ENCODE measurements around the gene NUP107. TPM values are rescaled to one million over a fixed set of nuclear protein-coding genes. Genes with fewer than 3 reads are reported as not detected.

Gene NUP107
- total RNA-seq, 1 experiment from 2014 or later, result 99.0 TPM

- no peak for DNase-seq (ENCODE audit: low read depth, low spot score)
- Histone ChIP-seq H3K79me2 (ENCODE audit: insufficient read depth, low read length) (no peaks in the 10 kb centered on the region), H3K27me3 (ENCODE audit: insufficient read depth, low read length) (no peaks in the 10 kb centered on the region), H3K27ac (ENCODE audit: low read depth, low read length) (no peak overlapping the region), H3K9me2 (ENCODE audit: insufficient read depth) (no peaks in the 10 kb centered on the region), H4K20me1 (ENCODE audit: insufficient read depth) (no peaks in the 10 kb centered on the region), H3K4me2 (ENCODE audit: low read length) (no peak overlapping the region), H3K4me1 (ENCODE audit: control insufficient read depth in 1 of 2, insufficient read depth in 2 of 2, low read length in 2 of 2) (no peaks in the 10 kb centered on the region), H3K9me3 (ENCODE audit: control insufficient read depth in 1 of 2, insufficient read depth in 1 of 2, low read depth in 1 of 2, low read length in 2 of 2) (no peaks in the 10 kb centered on the region), H2AFZ (ENCODE audit: low read depth, low read length, poor library complexity, severe bottlenecking) (no peak overlapping the region), H3K36me3 (ENCODE audit: control insufficient read depth in 1 of 2, insufficient read depth in 2 of 2, low read length in 2 of 2) (no peaks in the 10 kb centered on the region; a peak in 2 of 4 replicates), H3K4me3 (replicated peaks in 1 of 2; ENCODE audit: low read depth in 1 of 2, low read length in 2 of 2) (no peak overlapping the region), H3K9ac (ENCODE audit: low read length) (no peak overlapping the region)
- RAD21 ChIA-PET (ENCODE audit: low non-redundant PET in 1 of 2, low total read pairs in 2 of 2, uncharacterized antibody in 2 of 2, unreplicated experiment in 2 of 2), result no interaction called here
- ATAC-seq, result no peak
- TF ChIP-seq EZH2phosphoT487 (IDR thresholded peaks at IDR 0.05; ENCODE audit: borderline replicate concordance) (no peak), EGR1 (IDR thresholded peaks at IDR 0.05; ENCODE audit: low read depth) (no peak), CEBPB (IDR thresholded peaks at IDR 0.05; ENCODE audit: low read depth) (no peak), CTCF (IDR thresholded peaks at IDR 0.05 in 2 of 3, conservative IDR thresholded peaks at IDR 0.05 in 1 of 3; ENCODE audit: borderline replicate concordance in 1 of 3, insufficient read depth in 1 of 3, low read depth in 2 of 3, low read length in 2 of 3) (no peak), ELF1 (IDR thresholded peaks at IDR 0.05; ENCODE audit: borderline replicate concordance, low read depth) (no peak), RAD21 (IDR thresholded peaks at IDR 0.05; ENCODE audit: low read depth) (no peak), ZFX (IDR thresholded peaks at IDR 0.05) (no peak), SRF (IDR thresholded peaks at IDR 0.05; ENCODE audit: low read depth) (no peak), YY1 (IDR thresholded peaks at IDR 0.05; ENCODE audit: extremely low read depth, insufficient replicate concordance, low read depth, low read length) (no peak), FOSL1 (IDR thresholded peaks at IDR 0.05; ENCODE audit: low read depth) (no peak), SP1 (IDR thresholded peaks at IDR 0.05; ENCODE audit: low read depth) (no peak), POLR2A (IDR thresholded peaks at IDR 0.05; ENCODE audit: borderline replicate concordance, extremely low read depth, insufficient read depth, insufficient read length) (no peak), EZH2 (IDR thresholded peaks at IDR 0.05) (no peak), ZNF274 (IDR thresholded peaks at IDR 0.05; ENCODE audit: low read depth, low read length) (no peak)
- TF ChIP-seq, protein P1, sequence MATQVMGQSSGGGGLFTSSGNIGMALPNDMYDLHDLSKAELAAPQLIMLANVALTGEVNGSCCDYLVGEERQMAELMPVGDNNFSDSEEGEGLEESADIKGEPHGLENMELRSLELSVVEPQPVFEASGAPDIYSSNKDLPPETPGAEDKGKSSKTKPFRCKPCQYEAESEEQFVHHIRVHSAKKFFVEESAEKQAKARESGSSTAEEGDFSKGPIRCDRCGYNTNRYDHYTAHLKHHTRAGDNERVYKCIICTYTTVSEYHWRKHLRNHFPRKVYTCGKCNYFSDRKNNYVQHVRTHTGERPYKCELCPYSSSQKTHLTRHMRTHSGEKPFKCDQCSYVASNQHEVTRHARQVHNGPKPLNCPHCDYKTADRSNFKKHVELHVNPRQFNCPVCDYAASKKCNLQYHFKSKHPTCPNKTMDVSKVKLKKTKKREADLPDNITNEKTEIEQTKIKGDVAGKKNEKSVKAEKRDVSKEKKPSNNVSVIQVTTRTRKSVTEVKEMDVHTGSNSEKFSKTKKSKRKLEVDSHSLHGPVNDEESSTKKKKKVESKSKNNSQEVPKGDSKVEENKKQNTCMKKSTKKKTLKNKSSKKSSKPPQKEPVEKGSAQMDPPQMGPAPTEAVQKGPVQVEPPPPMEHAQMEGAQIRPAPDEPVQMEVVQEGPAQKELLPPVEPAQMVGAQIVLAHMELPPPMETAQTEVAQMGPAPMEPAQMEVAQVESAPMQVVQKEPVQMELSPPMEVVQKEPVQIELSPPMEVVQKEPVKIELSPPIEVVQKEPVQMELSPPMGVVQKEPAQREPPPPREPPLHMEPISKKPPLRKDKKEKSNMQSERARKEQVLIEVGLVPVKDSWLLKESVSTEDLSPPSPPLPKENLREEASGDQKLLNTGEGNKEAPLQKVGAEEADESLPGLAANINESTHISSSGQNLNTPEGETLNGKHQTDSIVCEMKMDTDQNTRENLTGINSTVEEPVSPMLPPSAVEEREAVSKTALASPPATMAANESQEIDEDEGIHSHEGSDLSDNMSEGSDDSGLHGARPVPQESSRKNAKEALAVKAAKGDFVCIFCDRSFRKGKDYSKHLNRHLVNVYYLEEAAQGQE (IDR thresholded peaks at IDR 0.05; ENCODE audit: low read depth), result no peak
- TF ChIP-seq, protein P2, sequence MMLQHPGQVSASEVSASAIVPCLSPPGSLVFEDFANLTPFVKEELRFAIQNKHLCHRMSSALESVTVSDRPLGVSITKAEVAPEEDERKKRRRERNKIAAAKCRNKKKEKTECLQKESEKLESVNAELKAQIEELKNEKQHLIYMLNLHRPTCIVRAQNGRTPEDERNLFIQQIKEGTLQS (IDR thresholded peaks at IDR 0.05), result no peak
- TF ChIP-seq, protein P3, sequence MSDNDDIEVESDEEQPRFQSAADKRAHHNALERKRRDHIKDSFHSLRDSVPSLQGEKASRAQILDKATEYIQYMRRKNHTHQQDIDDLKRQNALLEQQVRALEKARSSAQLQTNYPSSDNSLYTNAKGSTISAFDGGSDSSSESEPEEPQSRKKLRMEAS (IDR thresholded peaks at IDR 0.05), result no peak
- BruUV-seq (replicated peaks), result no TSS peak
- CTCF ChIA-PET, result no interaction called here
- intact Hi-C loops (cut with micrococcal nuclease), result no loop called here
- POLR2A ChIA-PET, result no interaction called here
These were observed 79.9 kb downstream of the NUP107 start for GRCh38 chr12:68766646-68767045.
